ENCODE data around the gene ZNF667. TPM values are rescaled to one million over a fixed set of nuclear protein-coding genes. Genes with fewer than 3 reads are reported as not detected.

The ZNF667 gene
- total RNA-seq, 2 donors from 2014 or later: 1.3 to 2.7 TPM

- Mint-ChIP-seq H3K36me3 (peaks cover 65 to 97% of the 10 kb centered on the region in 2 donors), H3K9me3 (peaks cover 46 to 59% of the 10 kb centered on the region in 2 donors), H3K27ac (peak within 1 kb of the TSS; percentile 97 to 99)
- peak; percentile 90 to 94 for DNase-seq (ENCODE audit: low spot score in 2 of 2)
- peak; percentile 85 to 89 for ATAC-seq
Observed at GRCh38 chr19:56403764-56404704, 73.1 kb downstream of the ZNF667 start, which contains the start of gene ZNF583. TSS of gene ZNF583 (plus strand) at chr19:56404332. CDS start at chr19:56407115, 2,783 bp downstream.

GRCh38 chr19:56403261-56403660 lies 73.9 kb downstream of the ZNF667 start:
- ATAC-seq: peak; percentile 13 to 21
- Mint-ChIP-seq H3K27ac (peak overlapping the region; percentile 97 to 99), H3K9me3 (peaks cover 45 to 59% of the 10 kb centered on the region in 2 donors), H3K36me3 (peaks cover 65 to 97% of the 10 kb centered on the region in 2 donors)
- DNase-seq (ENCODE audit: low spot score in 2 of 2): no peak

- Mint-ChIP-seq H3K27ac (no peak overlapping the region), H3K36me3 (peaks cover 68 to 93% of the 10 kb centered on the region in 2 donors), H3K9me3 (peaks cover 49 to 62% of the 10 kb centered on the region in 2 donors)
- DNase-seq (ENCODE audit: low spot score in 2 of 2) (no peak), ATAC-seq (no peak)
Observed at GRCh38 chr19:56400485-56400884, 76.7 kb downstream of the ZNF667 start.

- ATAC-seq (no peak), DNase-seq (ENCODE audit: low spot score in 2 of 2) (no peak)
- H3K27ac Mint-ChIP-seq: no peak overlapping the region
- peaks cover 52 to 63% of the 10 kb centered on the region in 2 donors for H3K9me3 Mint-ChIP-seq
- H3K36me3 Mint-ChIP-seq: peaks cover 70 to 95% of the 10 kb centered on the region in 2 donors
Observed at GRCh38 chr19:56398809-56399208, 78.3 kb downstream of the ZNF667 start.

GRCh38 chr19:56393119-56394012 lies 83.8 kb downstream of the ZNF667 start, which contains the start of gene ZNF582:
TSS of gene ZNF582 (minus strand) at chr19:56393534. CDS start at chr19:56391752, 1,782 bp downstream.
- peak; percentile 86 to 93 for DNase-seq (ENCODE audit: low spot score in 2 of 2)
- Mint-ChIP-seq H3K27ac (peak within 1 kb of the TSS; percentile 97 to 98), H3K9me3 (peaks cover 45 to 68% of the 10 kb centered on the region in 2 donors), H3K36me3 (peaks cover 75 to 85% of the 10 kb centered on the region in 2 donors)
- ATAC-seq: peak; percentile 96 to 98

Other genes with a start within 250 kb of the ZNF667 start
- gene EDDM13, start 204.6 kb downstream of the ZNF667 start, total RNA-seq: 1 to 10 TPM; 1.2 to 2.0 TPM
- 10 to 100 TPM in 1 of 2 donors, 1 to 10 TPM in 1; 4.1 to 13.3 TPM for gene ZSCAN5A, start 162.5 kb downstream of the ZNF667 start, total RNA-seq
- gene ZNF582, start 83.8 kb downstream of the ZNF667 start, total RNA-seq: 1 to 10 TPM in 1 of 2 donors, under 1 TPM in 1; 0.84 to 3.5 TPM
- 1 to 10 TPM in 1 of 2 donors, under 1 TPM in 1; 0.88 to 1.6 TPM for gene ZNF583, start 73.0 kb downstream of the ZNF667 start, total RNA-seq
- gene ZNF471, start 30.5 kb upstream of the ZNF667 start, total RNA-seq: 1 to 10 TPM in 1 of 2 donors, under 1 TPM in 1; 0.39 to 1.1 TPM
- 1 to 10 TPM; 3.8 to 5.0 TPM for gene ZFP28, start 61.6 kb upstream of the ZNF667 start, total RNA-seq
- gene ZNF470, start 90.1 kb upstream of the ZNF667 start, total RNA-seq: 1 to 10 TPM; 4.4 to 6.3 TPM
- 1 to 10 TPM; 4.4 to 4.7 TPM for gene ZNF71, start 118.0 kb upstream of the ZNF667 start, total RNA-seq
- gene SMIM17, start 165.8 kb upstream of the ZNF667 start, total RNA-seq: under 1 TPM; 0.30 to 0.31 TPM
- 1 to 10 TPM; 1.7 to 2.2 TPM for gene ZNF835, start 194.4 kb upstream of the ZNF667 start, total RNA-seq